Lung microvascular endothelial cell (primary cell): ENCODE results near the gene C1orf185. TPM values are rescaled to one million over a fixed set of nuclear protein-coding genes. Genes with fewer than 3 reads are reported as not detected.
A peak's percentile ranks its signal among the peaks of the same experiment; 100 is the strongest.
"Not testable (repeated sequence)": the region's sequence is repeated elsewhere in the genome, so short reads cannot be mapped to it uniquely, and the experiment has no call there.

Experiments
- DNase-seq, 2 donors: peaks; one replicate each; pipeline versions ENCODE4 v3.0.0 to v3.0.0-alpha.2; 2010; ENCODE audit warnings: low read depth in 2 of 2
- total RNA-seq: library from RNA; depleted of rRNA; stranded (reverse); fragments of >200 nt; gene quantifications from 2 replicates; pipeline ENCODE4 v1.2.1, GENCODE V29; 2014

The C1orf185 gene
- not detected in 2 replicates for total RNA-seq

DNA sequence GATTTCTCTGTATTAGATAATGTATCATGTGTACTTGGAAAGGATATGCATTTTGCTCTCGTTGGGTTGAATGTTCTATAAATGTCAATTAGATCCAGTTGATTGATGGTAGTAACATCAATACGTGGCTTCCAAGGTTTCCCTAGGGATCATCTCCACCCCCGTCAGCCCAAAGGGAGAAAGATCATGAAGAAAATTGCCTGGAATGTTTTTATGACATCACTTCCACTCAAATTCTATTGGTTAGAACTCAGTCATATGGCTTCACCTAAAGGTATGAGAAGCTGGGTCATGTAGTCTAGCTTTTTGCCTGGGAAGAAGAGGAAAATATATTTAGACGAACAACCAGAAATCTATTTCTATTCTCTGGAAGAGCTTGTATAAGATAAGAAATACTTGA is at the start of gene C1orf185:
Gene C1orf185, plus strand, starts transcription at position 253 of the 400 bp plus-strand sequence. Its CDS starts 6 bp downstream, at position 259.
- no peak for DNase-seq

GRCh38 chr1:51058858-51059257 is 43.2 kb upstream of the C1orf185 start:
- DNase-seq, result peak; percentile 37 to 45

GRCh38 chr1:51061231-51061918 is 40.7 kb upstream of the C1orf185 start:
- DNase-seq, result no peak

- DNase-seq, result peak in 1 of 2 donors; percentile 87
Measured at GRCh38 chr1:51063121-51063520, 38.9 kb upstream of the C1orf185 start.

- no peak for DNase-seq
Measured at GRCh38 chr1:51070011-51070410, 32.0 kb upstream of the C1orf185 start.

DNA sequence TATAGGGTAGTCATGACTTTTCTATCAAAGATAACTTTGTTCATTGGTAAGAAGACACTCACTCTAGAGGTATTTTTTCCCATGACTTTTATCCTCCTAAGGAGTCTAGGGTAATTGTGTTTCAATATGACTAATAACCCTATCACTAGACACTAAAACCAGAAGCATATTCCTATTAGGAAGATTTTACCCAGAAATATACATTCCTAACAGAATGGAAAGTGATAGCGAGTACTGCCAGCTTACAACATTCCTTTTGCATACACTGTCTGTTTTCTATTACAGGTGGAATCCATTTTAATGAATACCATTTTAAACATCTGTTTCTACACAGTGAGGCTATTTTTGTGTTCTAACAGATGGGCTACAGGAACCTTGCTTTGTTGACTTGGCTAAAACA is 31.4 kb upstream of the C1orf185 start:
- DNase-seq, result no peak

DNA sequence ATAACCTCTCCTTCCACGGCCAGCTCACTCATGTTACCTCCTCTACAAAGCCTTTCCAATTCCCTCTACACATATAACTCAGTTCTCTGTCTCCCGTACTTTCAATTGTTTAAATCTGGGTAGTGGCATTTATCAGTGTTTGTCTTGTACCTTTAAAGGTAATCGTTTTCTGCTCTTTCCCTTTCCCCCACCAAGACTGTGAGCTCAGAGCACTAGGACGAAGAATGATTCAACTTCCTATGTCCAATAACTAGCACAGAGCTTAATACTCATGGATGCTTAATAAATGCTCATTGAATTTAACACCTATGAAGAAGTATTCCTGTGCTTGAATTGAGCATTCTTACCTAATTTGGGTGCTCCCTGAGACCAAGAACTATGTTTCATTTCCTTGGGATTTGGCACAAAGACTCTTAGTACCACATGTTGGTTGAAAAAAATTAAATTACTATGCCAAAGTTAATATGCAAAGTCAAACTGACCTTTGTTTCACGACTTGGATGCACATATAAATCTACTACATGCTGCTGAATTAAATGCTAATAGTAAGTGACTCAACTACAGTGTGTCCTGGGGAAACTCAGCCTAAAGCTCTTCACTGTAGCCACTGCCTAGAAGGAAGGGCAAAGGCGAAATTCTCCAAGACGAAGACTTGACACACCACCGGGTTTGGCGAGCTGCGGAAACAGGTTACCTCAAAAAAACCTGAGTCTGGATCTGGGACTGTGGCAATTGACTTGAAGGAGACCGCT is 30.6 kb upstream of the C1orf185 start:
- peak in 1 of 2 donors; percentile 8 for DNase-seq

- no peak for DNase-seq
Measured at GRCh38 chr1:51072043-51072439, 30.0 kb upstream of the C1orf185 start.

GRCh38 chr1:51072651-51073050 is 29.4 kb upstream of the C1orf185 start:
- DNase-seq, result no peak

- DNase-seq, result no peak
Measured at GRCh38 chr1:51073456-51073855, 28.6 kb upstream of the C1orf185 start.

DNA sequence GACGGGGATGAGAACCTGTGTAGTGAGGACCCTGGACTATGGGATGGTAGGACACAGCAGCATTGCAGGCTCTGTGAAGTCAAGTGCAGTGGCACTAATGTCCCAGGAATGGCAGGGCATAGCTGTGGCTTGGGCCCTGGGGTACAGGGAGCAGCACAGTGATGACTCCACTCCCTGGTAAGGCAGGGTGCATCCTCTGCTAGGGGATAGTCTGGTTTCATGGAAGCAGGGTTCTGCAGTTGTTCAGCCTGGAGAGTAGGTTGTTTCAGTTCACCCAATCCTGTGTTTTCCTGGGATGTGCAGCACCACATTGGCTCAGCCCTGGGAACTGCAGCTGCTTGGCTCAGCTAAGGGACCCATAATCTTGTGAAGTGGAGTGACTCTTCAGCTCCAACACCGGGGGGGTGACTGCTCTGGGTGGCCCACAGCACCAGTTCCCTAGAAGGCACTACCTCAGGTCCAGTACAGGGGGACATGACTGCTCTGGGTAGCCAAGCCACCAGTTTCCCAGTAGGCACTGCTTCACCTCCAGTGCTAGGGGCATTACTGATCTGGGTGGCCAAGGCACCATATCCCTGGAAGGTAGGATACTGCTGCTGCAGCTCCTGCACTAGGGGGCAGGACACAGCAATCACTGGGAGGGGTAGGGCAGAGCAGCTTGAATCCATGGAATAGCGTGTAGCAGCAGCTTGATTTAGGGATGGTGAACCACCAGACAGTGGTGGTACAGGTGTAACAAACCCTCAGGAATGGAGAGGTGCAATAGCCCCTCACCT is 15.3 kb upstream of the C1orf185 start:
- DNase-seq, result no peak

DNA sequence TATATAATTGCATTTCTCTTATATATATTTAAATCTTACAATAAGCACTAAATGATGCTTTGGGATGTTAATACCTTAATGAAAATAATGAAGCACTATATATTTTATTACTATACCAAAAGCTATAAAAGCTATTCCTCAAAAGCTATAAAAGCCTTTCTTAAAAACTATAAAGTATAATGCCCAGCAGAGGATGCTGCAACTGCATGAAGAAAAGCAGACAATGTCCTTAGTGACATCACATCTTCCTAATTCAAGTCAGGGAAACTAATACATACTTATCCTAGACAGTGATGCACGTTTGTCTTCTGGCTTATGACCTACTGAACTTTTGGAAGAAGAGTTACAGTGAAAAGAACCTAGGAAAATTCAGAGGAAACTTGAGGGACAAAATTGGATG is 13.6 kb upstream of the C1orf185 start:
- no peak for DNase-seq

DNA sequence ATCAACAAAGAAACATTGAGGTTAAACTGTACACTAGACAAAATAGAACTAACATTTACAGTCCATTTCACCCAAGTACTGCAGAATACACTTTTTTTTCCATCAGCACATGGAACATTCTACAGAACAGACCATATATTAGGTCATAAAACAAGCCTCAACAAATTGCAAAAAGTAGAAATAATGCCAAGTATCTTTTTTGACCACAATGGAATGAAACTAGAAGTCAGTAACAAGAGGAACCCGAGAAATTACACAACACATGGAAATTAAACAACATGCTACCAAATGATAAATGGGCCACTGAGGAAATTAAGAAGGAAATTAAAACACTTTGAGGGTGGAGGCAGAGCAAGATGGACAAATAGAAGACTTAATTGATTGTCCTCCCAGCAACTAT is 8.4 kb upstream of the C1orf185 start:
- no peak for DNase-seq

DNA sequence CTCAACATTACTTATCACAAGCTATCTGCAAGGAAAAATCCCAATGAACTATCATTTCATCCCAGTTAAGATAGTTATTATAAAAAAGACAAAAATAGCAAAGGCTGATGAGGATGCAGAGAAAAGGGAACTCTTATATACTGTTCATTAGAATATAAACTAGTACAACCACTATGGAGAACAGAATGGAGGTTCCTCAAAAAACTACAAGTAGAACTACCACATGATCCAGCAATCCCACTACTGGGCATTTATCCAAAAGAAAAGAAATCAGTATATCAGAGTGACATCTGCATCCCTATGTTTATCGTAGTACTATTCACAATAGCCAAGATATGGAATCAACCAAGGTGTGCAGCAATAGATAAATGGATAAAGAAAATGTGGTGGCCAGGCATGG is 4.9 kb upstream of the C1orf185 start:
- no peak for DNase-seq

- DNase-seq, result no peak
Measured at GRCh38 chr1:51100264-51100880, 1.7 kb upstream of the C1orf185 start.

GRCh38 chr1:51114137-51114536 is 12.1 kb downstream of the C1orf185 start:
- DNase-seq, result no peak

DNA sequence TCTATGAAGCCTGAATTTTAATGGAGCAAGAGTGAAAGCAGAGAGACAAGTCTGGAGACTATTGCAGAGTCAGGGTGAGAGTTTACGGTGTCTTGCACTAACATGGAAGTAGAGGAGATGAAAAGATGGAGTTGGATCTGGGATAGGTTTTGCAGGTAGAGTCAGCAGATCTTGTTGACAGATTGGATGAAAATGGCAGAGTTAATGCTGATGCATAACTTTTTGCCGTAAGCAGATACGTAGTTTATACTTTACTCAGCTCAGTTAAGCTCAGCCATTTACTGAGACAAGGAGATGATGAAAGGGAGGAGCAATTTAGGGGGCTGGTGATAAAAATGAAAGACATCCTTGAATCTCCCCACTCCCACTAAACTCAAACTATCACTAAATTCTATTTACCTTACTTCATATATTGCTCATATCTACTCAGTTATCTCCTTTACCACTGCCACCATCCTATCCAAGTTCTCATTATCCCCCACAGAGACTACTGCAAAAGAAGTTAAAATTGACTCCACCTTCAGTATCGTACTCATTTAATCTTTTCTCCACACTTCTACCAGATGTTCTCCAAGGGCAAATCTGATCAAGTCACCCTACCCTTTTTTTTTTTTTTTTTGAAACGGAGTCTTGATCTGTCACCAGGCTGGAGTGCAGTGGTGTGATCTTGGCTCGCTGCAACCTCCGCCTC is 13.8 kb downstream of the C1orf185 start:
- no peak for DNase-seq

- no peak for DNase-seq
Measured at GRCh38 chr1:51119331-51119730, 17.3 kb downstream of the C1orf185 start.

GRCh38 chr1:51120629-51121028 is 18.6 kb downstream of the C1orf185 start:
- DNase-seq, result no peak

GRCh38 chr1:51127152-51127551 is 25.1 kb downstream of the C1orf185 start:
- DNase-seq, result not testable (repeated sequence)

DNA sequence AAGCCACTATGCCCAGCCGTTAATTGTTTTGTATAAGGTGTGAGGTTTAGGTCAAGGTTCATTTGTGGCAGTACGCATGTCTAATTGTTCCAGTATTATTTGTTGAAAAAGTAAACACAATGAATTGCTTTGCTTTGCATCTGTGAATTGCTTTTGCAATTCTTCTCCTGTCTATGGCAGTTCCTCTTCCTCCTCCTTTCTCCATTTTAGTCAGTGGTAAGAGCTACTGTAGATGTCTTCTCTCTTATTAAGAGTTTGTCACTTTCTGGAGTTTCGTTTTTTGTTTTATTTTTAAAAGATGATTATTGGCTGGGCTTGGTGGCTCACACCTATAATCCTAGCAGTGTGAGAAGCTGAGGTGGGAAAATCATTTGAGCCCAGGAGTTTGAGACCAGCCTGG is 29.2 kb downstream of the C1orf185 start:
- DNase-seq, result no peak
